ENCODE data around the gene RIC8B. TPM values are rescaled to one million over a fixed set of nuclear protein-coding genes. Genes with fewer than 3 reads are reported as not detected.

RIC8B gene
- total RNA-seq, 1 experiment from 2014 or later = 29.0 TPM

- Mint-ChIP-seq H3K36me3 (ENCODE audit: insufficient read depth in 1 of 3, low read depth in 3 of 3) (peaks cover 0 to 3% (median 0%) of the 10 kb centered on the region in 3 experiments; a peak in 1 of 7 replicates), H3K4me1 (peaks cover 57 to 61% of the 10 kb centered on the region in 2 experiments), H3K27ac (peak overlapping the region; percentile 92 to 98 (median 98)), H3K9me3 (no peaks in the 10 kb centered on the region), H3K27me3 (ENCODE audit: low read depth) (no peaks in the 10 kb centered on the region), H3K4me3 (peak overlapping the region; percentile 47 to 73)
- Histone ChIP-seq H3T11ph (ENCODE audit: low read length) (no peak overlapping the region), H2AK5ac (ENCODE audit: insufficient read length, low read length) (no peak overlapping the region), H3K4me2 (ENCODE audit: insufficient read depth, insufficient read length, low read length) (peak overlapping the region; percentile 64), H3K23me2 (ENCODE audit: insufficient read length, low read depth, low read length, poor library complexity, severe bottlenecking) (peaks cover 3% of the 10 kb centered on the region), H3K14ac (ENCODE audit: insufficient read depth, low read length) (no peak overlapping the region), H3K23ac (ENCODE audit: insufficient read length, low read depth, low read length) (no peak overlapping the region), H4K8ac (replicated peaks; ENCODE audit: insufficient read length, low read depth, low read length) (no peak overlapping the region), H3K27me3 (ENCODE audit: insufficient read depth, low read length) (no peaks in the 10 kb centered on the region), H4K91ac (ENCODE audit: insufficient read length, low read depth, low read length) (no peak overlapping the region), H3K18ac (ENCODE audit: insufficient read length, low read depth, low read length) (no peak overlapping the region), H3K27ac (ENCODE audit: insufficient read length, low read depth, low read length) (peak overlapping the region; percentile 40), H2AFZ (ENCODE audit: low read length) (no peak overlapping the region), H2BK15ac (ENCODE audit: low read depth, low read length) (no peak overlapping the region), H3K4ac (ENCODE audit: low read depth, low read length) (no peak overlapping the region), H2BK5ac (ENCODE audit: insufficient read length, low read length) (no peak overlapping the region), H2BK12ac (ENCODE audit: insufficient read length, low read depth, low read length) (no peak overlapping the region), H4K20me1 (ENCODE audit: control insufficient read depth, insufficient read depth, insufficient read length) (no peaks in the 10 kb centered on the region), H3K9ac (ENCODE audit: extremely low read depth, insufficient read length, low read length) (peak overlapping the region; percentile 9), H2BK20ac (ENCODE audit: low read depth, low read length, poor library complexity, severe bottlenecking) (no peak overlapping the region), H3K79me1 (ENCODE audit: insufficient read depth, low read depth, low read length, poor library complexity, severe bottlenecking) (no peaks in the 10 kb centered on the region), H3K4me1 (ENCODE audit: insufficient read depth, low read length) (peaks cover 12% of the 10 kb centered on the region), H3K9me3 (ENCODE audit: control insufficient read depth, low read depth, low read length) (no peaks in the 10 kb centered on the region), H4K5ac (ENCODE audit: insufficient read length, low read depth, low read length) (no peak overlapping the region), H2BK120ac (ENCODE audit: low read depth, low read length, poor library complexity, severe bottlenecking) (no peak overlapping the region), H3K79me2 (ENCODE audit: insufficient read depth, low read length) (no peaks in the 10 kb centered on the region), H3K56ac (ENCODE audit: insufficient read length, low read depth, low read length) (no peak overlapping the region)
- DNase-seq = peak; percentile 67
- TF ChIP-seq CTCF (conservative IDR thresholded peaks at IDR 0.05) = no peak
- WGBS (ENCODE audit: extremely low coverage, insufficient read length, low lambda C conversion rate) = no CpG with 5 or more reads among the region's 9 CpGs
Measured at GRCh38 chr12:106767954-106768822, 6.3 kb upstream of the RIC8B start.

Measured in H9 (cell line).